ENCODE measurements around the gene RBM4B.

The RBM4B gene

DNA sequence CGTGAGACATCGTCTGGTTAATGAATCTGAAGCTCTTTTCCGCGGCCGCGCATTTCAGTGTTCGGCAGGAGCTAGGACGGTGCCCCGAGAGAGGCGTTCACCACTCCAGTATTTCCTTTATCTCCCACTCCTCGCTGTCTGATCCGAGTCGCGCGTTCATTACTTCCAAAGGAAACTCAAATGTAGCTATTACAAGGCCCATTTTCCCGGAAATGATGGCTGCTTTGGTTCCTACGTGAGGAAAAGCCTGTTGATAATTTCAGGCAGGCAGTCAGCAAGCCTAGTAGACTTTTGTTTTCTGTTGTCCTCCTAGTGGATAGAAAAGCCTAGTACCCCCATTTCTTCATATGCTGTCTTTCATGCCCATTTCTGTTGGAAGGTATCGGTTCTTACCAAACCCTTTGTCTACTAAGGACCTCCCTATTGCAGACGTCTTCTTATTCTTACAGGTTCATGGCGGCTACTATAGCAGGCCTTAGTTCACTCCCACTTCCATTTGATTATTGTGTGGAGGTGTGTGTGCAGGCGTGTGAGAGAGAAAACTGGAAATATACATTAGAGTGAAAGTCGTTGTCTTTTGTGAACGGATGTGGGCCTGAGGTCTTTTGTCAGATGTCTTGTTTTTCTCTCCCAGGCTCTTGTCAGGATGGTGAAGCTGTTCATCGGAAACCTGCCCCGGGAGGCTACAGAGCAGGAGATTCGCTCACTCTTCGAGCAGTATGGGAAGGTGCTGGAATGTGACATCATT, 38.4 kb downstream of the RBM4B start:
- peak; percentile 68 for DNase-seq

DNA sequence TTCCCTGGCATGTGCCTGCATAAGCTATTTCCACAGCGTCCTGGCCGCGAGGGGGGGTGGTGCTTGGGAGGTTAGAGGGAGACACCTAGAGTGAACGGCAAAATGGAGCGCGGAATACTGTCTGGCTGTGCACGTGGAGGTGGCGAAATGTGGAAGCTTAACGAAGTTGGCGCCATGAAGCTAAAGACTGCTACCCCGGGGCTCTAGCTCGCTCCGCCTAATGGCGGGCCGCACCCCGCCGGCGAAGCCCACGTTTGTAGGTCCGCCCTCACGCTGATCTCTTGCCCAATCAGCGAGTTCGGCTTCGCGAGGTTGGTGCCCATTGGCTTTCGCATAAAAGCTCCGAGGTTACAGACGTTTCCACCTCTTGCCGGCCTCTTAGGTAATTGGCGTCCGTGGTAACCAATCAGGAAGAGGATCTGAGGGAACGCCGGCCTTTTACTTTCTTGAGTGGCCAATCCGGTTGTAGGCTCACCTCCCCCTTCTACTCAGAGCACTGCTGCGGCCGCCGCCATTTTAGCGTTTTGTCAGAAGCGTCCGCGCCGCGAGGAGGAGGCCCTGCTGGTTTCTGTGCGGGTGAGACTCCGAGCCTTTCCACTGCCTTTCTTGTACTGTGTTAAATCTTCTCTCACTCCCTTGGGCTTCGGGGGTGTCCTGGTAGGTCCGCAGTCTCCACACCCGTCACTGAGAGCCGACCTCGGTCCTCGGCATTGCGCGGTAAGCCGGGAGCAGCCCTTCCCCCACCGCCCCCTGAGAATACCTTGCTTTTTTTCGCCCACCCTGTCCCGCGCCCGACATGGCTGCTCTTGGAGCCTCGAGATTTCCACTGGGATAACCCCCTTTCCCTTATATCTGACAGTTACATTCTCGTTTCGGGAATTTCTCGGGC, 39.3 kb downstream of the RBM4B start, which contains the start of gene RBM4:
RBM4 (plus strand) TSS at position 527 of the 889 bp plus-strand sequence. CDS start 1,009 bp downstream, outside the sequence.
- peak; percentile 100 for DNase-seq

DNA sequence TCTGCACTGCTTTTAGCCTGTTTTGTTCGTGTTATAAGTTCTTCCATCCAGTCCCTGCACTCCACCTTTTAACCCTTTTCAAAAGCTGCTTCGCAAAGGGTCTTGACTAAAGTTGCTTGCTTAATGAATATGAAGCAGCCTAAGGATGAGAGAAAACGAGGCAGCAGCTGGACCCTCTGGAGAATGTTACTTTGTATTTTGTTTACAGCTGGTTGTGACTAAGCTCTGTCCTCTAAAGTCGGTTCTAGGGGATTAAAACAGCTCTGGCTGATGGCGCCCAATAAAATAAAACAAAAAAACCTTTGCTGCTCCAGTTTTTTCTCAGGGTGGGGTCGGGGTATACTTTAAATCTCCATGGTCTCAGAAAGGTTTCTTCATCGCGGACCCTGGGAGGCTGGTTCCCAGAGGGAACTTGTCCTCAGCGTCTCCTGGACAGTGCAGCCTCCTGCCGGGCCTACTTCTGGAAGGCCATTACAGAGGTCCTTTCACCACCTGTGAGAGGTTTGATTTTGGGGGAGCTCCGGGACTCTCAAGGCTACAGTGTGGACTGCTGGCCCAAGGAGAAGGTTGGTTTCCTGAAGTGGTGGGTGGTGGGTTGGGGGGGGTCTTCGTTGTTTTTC, 40.0 kb downstream of the RBM4B start:
- DNase-seq, result no peak

DNA sequence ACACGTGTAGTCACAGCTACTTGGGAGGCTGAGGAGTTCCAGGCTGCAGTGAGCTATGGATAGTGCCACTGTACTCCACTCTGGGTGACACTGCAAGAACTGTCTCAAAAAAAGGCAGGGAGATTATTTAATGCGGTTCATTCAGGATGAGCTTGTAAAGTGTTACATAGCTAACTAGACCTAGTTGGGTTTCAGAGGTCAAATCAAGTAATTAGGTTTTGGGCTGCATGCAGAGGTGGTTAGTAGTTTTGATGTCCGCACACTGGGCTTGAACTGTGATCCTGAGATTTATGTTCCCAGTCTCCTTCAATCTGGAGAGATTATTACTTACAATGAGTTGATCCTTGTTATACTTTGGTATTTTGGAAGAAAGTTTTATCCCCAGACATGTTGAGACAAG, 41.3 kb downstream of the RBM4B start:
- no peak for DNase-seq

DNA sequence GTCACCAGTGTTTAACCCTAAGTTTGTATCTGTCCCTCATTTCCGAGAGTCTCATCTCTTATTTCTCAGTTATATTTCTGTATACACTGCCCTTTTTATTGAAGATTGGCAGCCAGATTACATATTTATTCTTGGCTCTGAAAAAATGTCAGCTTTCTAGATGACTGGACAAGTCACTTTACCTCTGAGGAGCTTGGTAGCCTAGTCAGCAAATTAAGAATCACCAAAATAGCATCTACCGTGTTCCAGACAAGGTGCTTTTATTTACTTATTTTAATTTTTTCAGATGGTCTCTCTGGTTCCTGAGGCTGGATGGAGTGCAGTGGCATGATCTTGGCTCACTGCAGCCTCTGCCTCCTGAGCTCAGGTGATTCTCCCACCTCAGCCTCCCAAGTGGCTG, 44.7 kb downstream of the RBM4B start:
- DNase-seq, result no peak

DNA sequence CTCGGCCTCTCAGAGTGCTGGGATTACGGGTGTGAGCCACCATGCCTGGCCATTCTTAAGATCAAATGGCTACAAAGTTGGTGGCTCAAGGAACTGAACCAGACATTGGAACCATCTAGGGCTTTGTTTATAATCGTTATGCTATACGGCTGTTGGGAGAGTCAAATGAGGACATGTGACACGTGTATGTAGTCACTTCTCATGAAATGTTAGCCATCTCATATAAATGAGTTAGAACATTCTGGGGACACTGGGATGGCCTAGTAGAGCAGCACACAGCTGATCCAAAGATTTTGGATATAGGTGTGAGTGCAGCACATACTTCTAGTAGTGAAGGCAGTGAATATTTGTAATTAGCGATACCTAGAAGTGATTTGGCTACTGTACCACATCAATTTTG, 45.8 kb downstream of the RBM4B start:
- no peak for DNase-seq

DNA sequence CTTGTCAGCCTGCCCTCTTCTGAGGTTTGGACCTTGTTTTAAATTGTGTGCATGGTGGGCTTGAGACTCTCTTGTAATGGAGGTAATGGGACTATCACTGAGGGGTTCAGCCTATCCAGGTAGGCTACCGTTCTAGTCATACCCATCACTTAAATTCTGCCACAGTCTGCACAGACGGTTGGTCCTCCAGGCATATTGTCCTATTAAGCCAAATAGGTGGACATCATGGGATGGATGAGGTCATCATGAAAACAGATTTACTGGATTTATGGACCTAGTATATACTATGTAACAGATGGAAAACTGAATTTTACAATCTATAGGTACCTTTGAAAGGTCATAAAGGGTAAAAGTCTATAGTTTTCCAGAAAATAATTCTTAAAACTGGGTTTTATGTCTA, 48.3 kb downstream of the RBM4B start:
- no peak for DNase-seq

DNA sequence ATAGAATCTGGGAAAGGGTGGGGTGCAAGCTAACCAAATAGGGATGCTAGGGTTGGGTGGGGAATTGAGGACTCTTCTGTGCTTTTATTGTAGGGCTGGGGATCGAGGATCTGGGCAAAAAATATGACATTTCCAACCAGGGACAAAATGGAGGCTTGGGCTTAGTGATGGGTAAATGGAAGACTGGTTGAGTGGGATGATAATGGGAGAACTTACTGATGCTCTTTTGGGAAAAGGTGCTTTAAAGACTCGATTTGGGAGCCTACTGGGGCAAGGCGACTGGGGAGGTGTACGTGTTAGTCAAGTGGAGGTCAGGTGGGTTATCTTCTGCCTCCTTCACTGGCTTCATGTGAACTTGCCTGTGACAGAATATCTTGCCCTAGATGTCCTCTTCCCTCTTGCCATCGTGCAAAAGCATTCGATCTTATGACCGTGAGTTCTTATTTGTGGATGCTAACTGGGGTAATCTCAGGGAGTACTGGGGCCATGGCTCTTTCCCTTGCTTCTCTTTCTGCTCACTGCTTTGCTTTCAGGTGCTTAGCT, 49.6 kb downstream of the RBM4B start:
- DNase-seq, result no peak

DNA sequence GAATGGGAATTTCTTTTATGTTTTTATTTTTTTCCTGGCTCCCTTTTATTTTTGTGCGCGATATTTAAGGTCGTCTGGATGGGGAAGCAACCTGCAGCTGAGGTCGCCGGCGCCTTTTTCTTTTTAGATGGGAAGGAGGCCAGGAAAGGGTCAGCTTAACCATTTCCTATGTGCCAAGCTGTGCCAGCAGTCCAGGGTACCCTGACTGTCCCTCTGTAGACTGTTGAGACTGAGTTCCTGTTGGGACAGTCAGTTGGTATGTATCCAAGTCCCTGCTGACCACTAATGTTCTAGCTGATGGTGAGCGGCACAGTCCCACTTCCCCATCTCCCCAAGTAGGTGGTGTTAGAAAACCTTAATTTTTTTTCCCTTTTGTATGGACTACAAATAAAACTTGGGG, 50.8 kb downstream of the RBM4B start:
- no peak for DNase-seq

DNA sequence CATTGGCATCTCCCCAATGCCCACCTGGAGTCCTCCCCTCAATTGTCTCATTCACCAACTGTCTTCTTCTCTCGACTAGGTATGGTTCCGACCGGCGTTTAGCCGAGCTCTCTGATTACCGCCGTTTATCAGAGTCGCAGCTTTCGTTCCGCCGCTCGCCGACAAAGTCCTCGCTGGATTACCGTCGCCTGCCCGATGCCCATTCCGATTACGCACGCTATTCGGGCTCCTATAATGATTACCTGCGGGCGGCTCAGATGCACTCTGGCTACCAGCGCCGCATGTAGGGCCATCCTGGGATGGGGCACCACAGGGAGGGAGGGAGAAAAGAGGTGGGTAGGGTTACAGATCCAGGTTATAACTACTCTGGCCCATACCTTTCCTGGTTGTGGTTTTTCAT, 51.3 kb downstream of the RBM4B start:
- no peak for DNase-seq

DNA sequence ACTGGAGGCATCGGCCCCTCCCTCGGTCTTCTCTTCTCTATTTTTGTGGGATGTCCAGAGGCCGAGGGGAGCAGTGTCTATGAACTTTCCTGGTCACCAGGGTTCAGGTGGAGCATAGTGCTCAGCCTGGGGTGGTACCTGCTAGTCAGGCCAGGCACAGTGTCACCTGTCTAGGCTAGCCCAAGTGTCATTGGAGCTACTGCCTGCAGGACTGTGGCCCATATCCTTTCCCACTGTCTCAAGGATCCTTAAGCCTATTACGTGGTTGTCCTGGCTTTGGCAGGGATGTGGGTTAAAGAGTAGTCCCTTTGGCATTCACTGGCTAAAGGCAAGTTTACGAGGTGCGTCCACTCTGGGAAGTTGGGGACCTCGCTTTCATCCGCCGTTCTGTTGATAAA, 51.9 kb downstream of the RBM4B start:
- DNase-seq, result no peak

DNA sequence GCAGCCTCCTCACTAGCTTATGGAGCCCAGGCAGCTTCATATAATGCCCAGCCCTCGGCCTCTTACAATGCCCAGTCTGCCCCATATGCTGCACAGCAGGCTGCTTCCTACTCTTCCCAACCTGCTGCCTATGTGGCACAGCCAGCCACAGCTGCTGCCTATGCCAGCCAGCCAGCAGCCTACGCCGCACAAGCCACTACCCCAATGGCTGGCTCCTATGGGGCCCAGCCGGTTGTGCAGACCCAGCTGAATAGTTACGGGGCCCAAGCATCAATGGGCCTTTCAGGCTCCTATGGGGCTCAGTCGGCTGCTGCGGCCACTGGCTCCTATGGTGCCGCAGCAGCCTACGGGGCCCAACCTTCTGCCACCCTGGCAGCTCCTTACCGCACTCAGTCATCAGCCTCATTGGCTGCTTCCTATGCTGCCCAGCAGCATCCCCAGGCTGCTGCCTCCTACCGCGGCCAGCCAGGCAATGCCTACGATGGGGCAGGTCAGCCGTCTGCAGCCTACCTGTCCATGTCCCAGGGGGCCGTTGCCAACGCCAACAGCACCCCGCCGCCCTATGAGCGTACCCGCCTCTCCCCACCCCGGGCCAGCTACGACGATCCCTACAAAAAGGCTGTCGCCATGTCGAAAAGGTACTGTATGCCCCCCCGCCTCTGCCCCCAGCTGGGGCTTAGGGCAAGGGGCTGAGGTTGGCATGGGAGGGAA, 52.5 kb downstream of the RBM4B start:
- DNase-seq, result no peak

DNA sequence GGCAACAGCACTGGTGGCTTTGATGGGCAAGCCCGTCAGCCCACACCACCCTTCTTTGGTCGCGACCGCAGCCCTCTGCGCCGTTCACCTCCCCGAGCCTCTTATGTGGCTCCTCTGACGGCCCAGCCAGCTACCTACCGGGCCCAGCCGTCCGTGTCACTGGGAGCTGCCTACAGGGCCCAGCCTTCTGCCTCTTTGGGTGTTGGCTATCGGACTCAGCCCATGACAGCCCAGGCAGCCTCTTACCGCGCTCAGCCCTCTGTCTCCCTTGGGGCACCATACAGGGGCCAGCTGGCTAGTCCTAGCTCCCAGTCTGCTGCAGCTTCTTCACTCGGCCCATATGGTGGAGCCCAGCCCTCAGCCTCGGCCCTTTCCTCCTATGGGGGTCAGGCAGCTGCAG, 53.2 kb downstream of the RBM4B start:
- DNase-seq, result no peak

DNA sequence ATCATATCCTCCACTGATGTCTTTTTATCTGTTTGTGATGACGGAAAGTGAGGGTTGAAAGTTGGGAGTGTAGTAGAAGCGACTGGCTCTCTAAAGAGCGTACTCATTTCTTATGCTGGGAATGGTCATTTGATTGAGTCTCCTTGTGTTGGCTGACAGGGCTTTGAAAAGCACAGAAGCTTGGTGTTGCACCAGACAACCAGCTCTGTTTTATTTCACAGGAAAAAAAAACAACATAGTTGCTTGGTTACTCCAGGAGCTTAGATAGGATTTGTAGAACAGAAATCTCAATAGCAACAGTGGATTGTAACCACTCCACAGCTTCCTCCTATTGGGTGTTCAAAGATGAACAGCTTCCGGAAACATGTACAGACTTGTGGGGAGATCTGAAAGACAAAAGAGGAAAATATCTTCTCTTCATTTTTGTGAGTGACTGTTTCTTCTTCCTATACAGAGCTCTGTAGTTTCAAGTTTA, 58.6 kb downstream of the RBM4B start:
- peak; percentile 51 for DNase-seq

DNA sequence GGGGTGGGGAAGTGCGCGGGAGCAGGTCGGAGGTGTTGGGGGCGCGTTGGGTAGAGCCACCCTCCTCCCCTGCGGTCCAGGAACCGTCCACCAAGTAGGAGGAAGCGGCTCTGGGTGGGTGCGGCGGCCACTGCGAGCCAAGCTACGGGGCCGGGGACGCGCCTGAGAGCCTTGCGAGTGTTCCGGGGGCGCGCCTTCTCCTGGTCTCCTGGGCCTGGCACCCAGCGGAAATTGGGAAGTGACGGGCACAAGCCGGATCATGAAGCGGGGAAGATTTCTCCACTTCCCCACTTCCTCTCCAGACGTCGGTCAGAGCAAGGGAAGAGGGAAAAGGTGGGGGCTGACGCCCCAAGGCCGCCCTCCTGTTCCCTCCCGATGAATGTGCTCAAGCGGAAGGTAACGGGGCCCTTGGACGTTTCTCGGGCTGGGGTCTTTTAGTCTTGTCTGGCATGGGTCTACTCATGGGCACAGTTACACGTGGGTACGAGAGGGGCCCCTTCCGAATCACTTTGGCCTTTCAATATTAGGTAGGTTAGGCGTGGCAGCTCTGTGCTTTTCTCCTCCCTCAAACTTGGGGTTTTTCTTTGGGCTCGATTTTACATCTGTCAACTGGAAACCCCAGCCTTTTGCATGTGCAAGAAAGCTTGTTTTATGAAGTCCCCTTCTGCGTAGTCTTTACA, 60.4 kb downstream of the RBM4B start:
- DNase-seq, result peak; percentile 91

DNA sequence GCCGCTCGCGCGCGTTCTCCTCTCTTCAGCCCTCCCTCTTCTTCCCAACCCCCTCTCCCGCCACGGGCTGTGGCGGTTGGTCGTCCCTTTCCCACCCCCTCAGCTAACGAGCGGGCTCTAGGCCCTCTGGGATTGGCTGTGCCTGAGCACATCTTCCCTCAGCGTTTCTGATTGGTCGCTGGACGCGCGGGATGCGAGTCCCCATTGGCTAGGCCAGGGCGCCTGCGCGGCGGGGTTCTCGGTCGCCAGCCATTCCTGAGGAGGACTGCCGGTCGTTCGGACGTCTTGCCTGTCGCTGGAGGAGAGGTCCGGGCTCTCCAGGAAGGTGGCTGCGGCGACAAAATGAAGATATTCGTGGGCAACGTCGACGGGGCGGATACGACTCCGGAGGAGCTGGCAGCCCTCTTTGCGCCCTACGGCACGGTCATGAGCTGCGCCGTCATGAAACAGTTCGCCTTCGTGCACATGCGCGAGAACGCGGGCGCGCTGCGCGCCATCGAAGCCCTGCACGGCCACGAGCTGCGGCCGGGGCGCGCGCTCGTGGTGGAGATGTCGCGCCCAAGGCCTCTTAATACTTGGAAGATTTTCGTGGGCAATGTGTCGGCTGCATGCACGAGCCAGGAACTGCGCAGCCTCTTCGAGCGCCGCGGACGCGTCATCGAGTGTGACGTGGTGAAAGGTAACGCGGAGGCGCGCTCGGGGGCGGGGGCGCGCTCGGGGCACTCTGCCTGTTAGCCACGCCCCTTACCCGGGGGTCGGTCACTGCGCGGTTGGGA, 61.1 kb downstream of the RBM4B start, which contains the start of gene RBM14:
RBM14 (plus strand) TSS at position 252 of the 776 bp plus-strand sequence; CDS start at position 343, 91 bp downstream.
- peak; percentile 99 for DNase-seq

Measured in suppressor macrophage treated with lipopolysaccharide for 4 hours (primary cell).